ENCODE measurements around the gene SYDE1. TPM values are rescaled to one million over a fixed set of nuclear protein-coding genes. Genes with fewer than 3 reads are reported as not detected.
"Not testable (repeated sequence)": the region's sequence is repeated elsewhere in the genome, so short reads cannot be mapped to it uniquely, and the experiment has no call there.

Gene SYDE1
- total RNA-seq, 1 donor from 2014 or later: 1.7 TPM

- DNase-seq (ENCODE audit: low spot score); H3K27me3 Mint-ChIP-seq (ENCODE audit: insufficient read depth); intact Hi-C loops (cut with micrococcal nuclease); H3K36me3 Mint-ChIP-seq (ENCODE audit: low read depth); H3K4me3 Mint-ChIP-seq; H3K9me3 Mint-ChIP-seq; H3K27ac Mint-ChIP-seq; H3K4me1 Mint-ChIP-seq (ENCODE audit: low read depth): not testable (repeated sequence)
Observed at GRCh38 chr19:15097980-15098379, 9.2 kb upstream of the SYDE1 start.

- Mint-ChIP-seq H3K36me3 (ENCODE audit: low read depth) (peaks cover 2% of the 10 kb centered on the region), H3K9me3 (peaks cover 5% of the 10 kb centered on the region), H3K4me1 (ENCODE audit: low read depth) (no peaks in the 10 kb centered on the region), H3K27me3 (ENCODE audit: insufficient read depth) (no peaks in the 10 kb centered on the region), H3K27ac (no peak overlapping the region), H3K4me3 (no peak overlapping the region)
- no peak for DNase-seq (ENCODE audit: low spot score)
- intact Hi-C loops (cut with micrococcal nuclease): no loop called here
Observed at GRCh38 chr19:15098460-15098859, 8.7 kb upstream of the SYDE1 start.

- intact Hi-C loops (cut with micrococcal nuclease): no loop called here
- no peak overlapping the region for H3K27ac Mint-ChIP-seq
Observed at GRCh38 chr19:15099017-15099582, 8.1 kb upstream of the SYDE1 start.

GRCh38 chr19:15101479-15102082 is 5.6 kb upstream of the SYDE1 start:
- Mint-ChIP-seq H3K27me3 (ENCODE audit: insufficient read depth) (peaks cover 14% of the 10 kb centered on the region), H3K36me3 (ENCODE audit: low read depth) (peaks cover 7% of the 10 kb centered on the region), H3K9me3 (peaks cover 19% of the 10 kb centered on the region), H3K4me3 (no peak overlapping the region), H3K4me1 (ENCODE audit: low read depth) (no peaks in the 10 kb centered on the region), H3K27ac (no peak overlapping the region)
- intact Hi-C loops (cut with micrococcal nuclease): loop anchor here (1.0 to 10.0 kb wide), 2 partner anchors 49 to 133 kb away; partner anchors contain the start of gene EPHX3
- DNase-seq (ENCODE audit: low spot score): peak; percentile 29

More at GRCh38 chr19:15099017-15099582, 8.1 kb upstream of the SYDE1 start:
- peaks cover under 1% of the 10 kb centered on the region for H3K27me3 Mint-ChIP-seq (ENCODE audit: insufficient read depth)
- H3K4me3 Mint-ChIP-seq: no peak overlapping the region
- H3K4me1 Mint-ChIP-seq (ENCODE audit: low read depth): no peaks in the 10 kb centered on the region
- peaks cover 9% of the 10 kb centered on the region for H3K9me3 Mint-ChIP-seq
- DNase-seq (ENCODE audit: low spot score): no peak
- H3K36me3 Mint-ChIP-seq (ENCODE audit: low read depth): peaks cover 4% of the 10 kb centered on the region

- DNase-seq (ENCODE audit: low spot score): no peak
- intact Hi-C loops (cut with micrococcal nuclease): loop anchor here (10.0 kb wide), 1 partner anchor 131 kb away; the partner anchor contains the start of gene EPHX3
- Mint-ChIP-seq H3K27me3 (ENCODE audit: insufficient read depth) (peaks cover 24% of the 10 kb centered on the region), H3K9me3 (peaks cover 19% of the 10 kb centered on the region), H3K4me3 (no peak overlapping the region), H3K4me1 (ENCODE audit: low read depth) (no peaks in the 10 kb centered on the region), H3K27ac (no peak overlapping the region), H3K36me3 (ENCODE audit: low read depth) (peaks cover 8% of the 10 kb centered on the region)
Observed at GRCh38 chr19:15104003-15104402, 3.2 kb upstream of the SYDE1 start.

- Mint-ChIP-seq H3K36me3 (ENCODE audit: low read depth) (peaks cover 8% of the 10 kb centered on the region), H3K9me3 (peaks cover 19% of the 10 kb centered on the region), H3K27ac (no peak overlapping the region), H3K4me3 (no peak overlapping the region), H3K4me1 (ENCODE audit: low read depth) (no peaks in the 10 kb centered on the region), H3K27me3 (ENCODE audit: insufficient read depth) (peaks cover 24% of the 10 kb centered on the region)
- DNase-seq (ENCODE audit: low spot score): no peak
- intact Hi-C loops (cut with micrococcal nuclease): loop anchor here (10.0 kb wide), 1 partner anchor 130 kb away; the partner anchor contains the start of gene EPHX3
Observed at GRCh38 chr19:15104411-15104810, 2.8 kb upstream of the SYDE1 start.

GRCh38 chr19:15105044-15105443 is 2.2 kb upstream of the SYDE1 start:
- Mint-ChIP-seq H3K36me3 (ENCODE audit: low read depth) (peaks cover 8% of the 10 kb centered on the region), H3K27me3 (ENCODE audit: insufficient read depth) (peaks cover 24% of the 10 kb centered on the region), H3K27ac (no peak overlapping the region), H3K4me3 (no peak overlapping the region), H3K4me1 (ENCODE audit: low read depth) (no peaks in the 10 kb centered on the region), H3K9me3 (peaks cover 19% of the 10 kb centered on the region)
- intact Hi-C loops (cut with micrococcal nuclease): loop anchor here (10.0 kb wide), 1 partner anchor 130 kb away; the partner anchor contains the start of gene EPHX3
- no peak for DNase-seq (ENCODE audit: low spot score)

GRCh38 chr19:15108145-15108844 is 1.1 kb downstream of the SYDE1 start:
- intact Hi-C loops (cut with micrococcal nuclease): loop anchor here (10.0 kb wide), 1 partner anchor 127 kb away; the partner anchor contains the start of gene EPHX3
- Mint-ChIP-seq H3K27me3 (ENCODE audit: insufficient read depth) (peaks cover 24% of the 10 kb centered on the region), H3K4me1 (ENCODE audit: low read depth) (no peaks in the 10 kb centered on the region), H3K27ac (no peak overlapping the region), H3K4me3 (no peak overlapping the region), H3K36me3 (ENCODE audit: low read depth) (peaks cover 6% of the 10 kb centered on the region), H3K9me3 (peaks cover 15% of the 10 kb centered on the region)
- DNase-seq (ENCODE audit: low spot score): no peak

- Mint-ChIP-seq H3K27ac (no peak overlapping the region), H3K9me3 (peaks cover 10% of the 10 kb centered on the region), H3K4me3 (no peak overlapping the region), H3K27me3 (ENCODE audit: insufficient read depth) (peaks cover 23% of the 10 kb centered on the region), H3K36me3 (ENCODE audit: low read depth) (peaks cover 4% of the 10 kb centered on the region), H3K4me1 (ENCODE audit: low read depth) (no peaks in the 10 kb centered on the region)
- intact Hi-C loops (cut with micrococcal nuclease): loop anchor here (10.0 kb wide), 1 partner anchor 126 kb away; the partner anchor contains the start of gene EPHX3
- DNase-seq (ENCODE audit: low spot score): no peak
Observed at GRCh38 chr19:15108845-15109767, 1.9 kb downstream of the SYDE1 start.

GRCh38 chr19:15109768-15110417 is 2.7 kb downstream of the SYDE1 start:
- Mint-ChIP-seq H3K27me3 (ENCODE audit: insufficient read depth) (peaks cover 21% of the 10 kb centered on the region), H3K36me3 (ENCODE audit: low read depth) (peaks cover 1% of the 10 kb centered on the region), H3K4me3 (no peak overlapping the region), H3K9me3 (peaks cover 4% of the 10 kb centered on the region), H3K27ac (no peak overlapping the region), H3K4me1 (ENCODE audit: low read depth) (no peaks in the 10 kb centered on the region)
- intact Hi-C loops (cut with micrococcal nuclease): loop anchor here (10.0 kb wide), 1 partner anchor 125 kb away; the partner anchor contains the start of gene EPHX3
- no peak for DNase-seq (ENCODE audit: low spot score)

- no peaks in the 10 kb centered on the region for H3K4me1 Mint-ChIP-seq (ENCODE audit: low read depth)
- no peaks in the 10 kb centered on the region for H3K9me3 Mint-ChIP-seq
- no peak overlapping the region for H3K4me3 Mint-ChIP-seq
- intact Hi-C loops (cut with micrococcal nuclease): no loop called here
- H3K27ac Mint-ChIP-seq: no peak overlapping the region
- peaks cover 1% of the 10 kb centered on the region for H3K36me3 Mint-ChIP-seq (ENCODE audit: low read depth)
- no peak for DNase-seq (ENCODE audit: low spot score)
- H3K27me3 Mint-ChIP-seq (ENCODE audit: insufficient read depth): peaks cover 19% of the 10 kb centered on the region
Observed at GRCh38 chr19:15110418-15110815, 3.2 kb downstream of the SYDE1 start.

GRCh38 chr19:15111758-15112157 is 4.6 kb downstream of the SYDE1 start:
- no peaks in the 10 kb centered on the region for H3K9me3 Mint-ChIP-seq
- H3K36me3 Mint-ChIP-seq (ENCODE audit: low read depth): peaks cover 5% of the 10 kb centered on the region
- intact Hi-C loops (cut with micrococcal nuclease): no loop called here
- H3K27me3 Mint-ChIP-seq (ENCODE audit: insufficient read depth): peaks cover 8% of the 10 kb centered on the region
- no peak overlapping the region for H3K4me3 Mint-ChIP-seq
- no peak overlapping the region for H3K27ac Mint-ChIP-seq
- no peak for DNase-seq (ENCODE audit: low spot score)
- no peaks in the 10 kb centered on the region for H3K4me1 Mint-ChIP-seq (ENCODE audit: low read depth)
